ENCODE data around the gene HNRNPUL1. TPM values are rescaled to one million over a fixed set of nuclear protein-coding genes. Genes with fewer than 3 reads are reported as not detected.

The HNRNPUL1 gene
- total RNA-seq, 2 donors from 2014 or later = 88.8 to 109 TPM

GRCh38 chr19:41321204-41321599, 57.0 kb downstream of the HNRNPUL1 start:
- DNase-seq (ENCODE audit: low spot score) = no peak
- Histone ChIP-seq H3K36me3 (peaks cover 45% of the 10 kb centered on the region), H3K27ac (peak overlapping the region in 1 of 2 donors; percentile 93), H3K4me1 (peaks cover 7 to 52% of the 10 kb centered on the region in 2 donors), H3K4me3 (no peak overlapping the region), H3K27me3 (no peaks in the 10 kb centered on the region), H3K9me3 (no peaks in the 10 kb centered on the region)
- no peak for TF ChIP-seq CTCF (IDR thresholded peaks at IDR 0.05)

- Histone ChIP-seq H3K27me3 (no peaks in the 10 kb centered on the region), H3K4me1 (peaks cover 7 to 58% of the 10 kb centered on the region in 2 donors), H3K27ac (peak overlapping the region; percentile 93 to 97), H3K9me3 (no peaks in the 10 kb centered on the region), H3K36me3 (peaks cover 40% of the 10 kb centered on the region), H3K4me3 (no peak overlapping the region)
- TF ChIP-seq CTCF (IDR thresholded peaks at IDR 0.05) = peak; percentile 55 to 81
- DNase-seq (ENCODE audit: low spot score) = no peak
Observed at GRCh38 chr19:41321600-41322270, 57.6 kb downstream of the HNRNPUL1 start.

- Histone ChIP-seq H3K36me3 (peaks cover 33% of the 10 kb centered on the region), H3K9me3 (no peaks in the 10 kb centered on the region), H3K4me1 (peaks cover 7 to 65% of the 10 kb centered on the region in 2 donors), H3K27ac (peak overlapping the region; percentile 93 to 97), H3K27me3 (no peaks in the 10 kb centered on the region), H3K4me3 (no peak overlapping the region)
- DNase-seq (ENCODE audit: low spot score) = no peak
- no peak for TF ChIP-seq CTCF (IDR thresholded peaks at IDR 0.05)
Observed at GRCh38 chr19:41322451-41322850, 58.3 kb downstream of the HNRNPUL1 start.

- H3K9me3 ChIP-seq = no peaks in the 10 kb centered on the region
- peaks cover 27% of the 10 kb centered on the region for H3K36me3 ChIP-seq
- TF ChIP-seq CTCF (IDR thresholded peaks at IDR 0.05) = no peak
- peaks cover 7 to 70% of the 10 kb centered on the region in 2 donors for H3K4me1 ChIP-seq
- peak overlapping the region; percentile 93 to 97 for H3K27ac ChIP-seq
- DNase-seq (ENCODE audit: low spot score) = no peak
- no peaks in the 10 kb centered on the region for H3K27me3 ChIP-seq
- no peak overlapping the region for H3K4me3 ChIP-seq
Observed at GRCh38 chr19:41323023-41323422, 58.9 kb downstream of the HNRNPUL1 start.

GRCh38 chr19:41323430-41324125, 59.4 kb downstream of the HNRNPUL1 start:
- DNase-seq (ENCODE audit: low spot score) = peak; percentile 83
- TF ChIP-seq CTCF (IDR thresholded peaks at IDR 0.05) = no peak
- H3K9me3 ChIP-seq = no peaks in the 10 kb centered on the region
- H3K36me3 ChIP-seq = peaks cover 24% of the 10 kb centered on the region
- peak overlapping the region; percentile 93 to 97 for H3K27ac ChIP-seq
- H3K4me3 ChIP-seq = no peak overlapping the region
- no peaks in the 10 kb centered on the region for H3K27me3 ChIP-seq
- H3K4me1 ChIP-seq = peaks cover 7 to 76% of the 10 kb centered on the region in 2 donors
